Caco-2 (cell line): Measurements from ENCODE around the gene ADAM11. TPM values are rescaled to one million over a fixed set of nuclear protein-coding genes. Genes with fewer than 3 reads are reported as not detected.

Experiments used
- BruUV-seq: library from RNA; stranded (reverse); fragments of 400-500 nt; replicated peaks from 2 replicates; lab custom pipeline; 2021; lab: Mats Ljungman, UMichigan
- CTCF ChIA-PET: fragments of 300-600 bp; sonication (Branson Sonifier 250); formaldehyde crosslinking; loops from one replicate; lab custom pipeline; 2022; ENCODE audit warnings: antibody characterized with exemption; lab: Charles Lee
- POLR2A ChIA-PET: fragments of 300-600 bp; sonication (Branson Sonifier 250); formaldehyde crosslinking; loops from one replicate; lab custom pipeline; 2022; ENCODE audit warnings: antibody characterized with exemption; lab: Charles Lee
- DNase-seq, 2 experiments: peaks; one replicate each; pipeline versions ENCODE4 v3.0.0 to v3.0.0-alpha.2; 2020 to 2022
- H3K27me3 ChIP-seq: replicated peaks from 2 replicates; pipeline ENCODE4 v1.6.0; 2011; ENCODE audit warnings: low read length; ENCODE audit not compliant: control insufficient read depth, insufficient read depth
- H3K36me3 ChIP-seq: 2 replicates; pipeline ENCODE4 v1.5.1; 2011; ENCODE audit warnings: low read length; ENCODE audit not compliant: control insufficient read depth, insufficient read depth
- H3K4me1 ChIP-seq: fragments of 250-450 bp; sonication (Bioruptor Pico); 2 replicates; pipeline ENCODE4 v1.5.1; 2020; ENCODE audit warnings: mild to moderate bottlenecking
- H3K4me3 ChIP-seq: 2 replicates; pipeline ENCODE4 v1.5.1; 2011; ENCODE audit warnings: low read depth, mild to moderate bottlenecking, control low read depth, low read length
- H3K9me3 ChIP-seq: fragments of 250-450 bp; sonication (Bioruptor Pico); 2 replicates; pipeline ENCODE4 v1.5.1; 2020; ENCODE audit warnings: mild to moderate bottlenecking, moderate library complexity
- H3K27ac Mint-ChIP-seq: one replicate; pipeline ENCODE4 v1.8.0; 2022; ENCODE audit warnings: mixed read lengths; ENCODE audit not compliant: unreplicated experiment
- H3K27me3 Mint-ChIP-seq: one replicate; pipeline ENCODE4 v1.8.0; 2022; ENCODE audit warnings: mixed read lengths; ENCODE audit not compliant: insufficient read depth, unreplicated experiment
- H3K36me3 Mint-ChIP-seq: one replicate; pipeline ENCODE4 v1.8.0; 2022; ENCODE audit warnings: mild to moderate bottlenecking, mixed read lengths; ENCODE audit not compliant: insufficient read depth, unreplicated experiment
- H3K4me1 Mint-ChIP-seq: one replicate; pipeline ENCODE4 v1.8.0; 2022; ENCODE audit warnings: low read depth, mixed read lengths; ENCODE audit not compliant: unreplicated experiment
- H3K4me3 Mint-ChIP-seq: one replicate; pipeline ENCODE4 v1.8.0; 2022; ENCODE audit warnings: mild to moderate bottlenecking, moderate library complexity, mixed read lengths; ENCODE audit not compliant: unreplicated experiment
- H3K9me3 Mint-ChIP-seq: one replicate; pipeline ENCODE4 v1.8.0; 2022; ENCODE audit warnings: mixed read lengths; ENCODE audit not compliant: unreplicated experiment
- CTCF ChIP-seq, 2 experiments: fragments of 200-600 bp in 1 of 2; IDR thresholded peaks; 1 replicate in 1 of 2; 2 replicates in 1 of 2; pipeline versions ENCODE4 v1.5.1 to v1.8.0; 2011 to 2022; ENCODE audit warnings: antibody characterized with exemption in 1 of 2, control low read depth in 1 of 2, inconsistent platforms in 1 of 2, low read depth in 1 of 2, low read length in 1 of 2, mild to moderate bottlenecking in 1 of 2, moderate library complexity in 1 of 2; ENCODE audit not compliant: insufficient read depth in 1 of 2, severe bottlenecking in 1 of 2, unreplicated experiment in 1 of 2
- intact Hi-C: fragments of 100-400 bp; cut with micrococcal nuclease; formaldehyde crosslinking; loops from one replicate; pipeline ENCODE4 v1.10.0; 2022; ENCODE audit not compliant: unreplicated experiment
- total RNA-seq: library from RNA; stranded (reverse); gene quantifications from 2 replicates; pipeline ENCODE4 v1.2.3, GENCODE V29; 2022

ADAM11 gene
- total RNA-seq, 1 experiment from 2014 or later = 1.9 TPM

- intact Hi-C loops = no loop called here
- no peaks in the 10 kb centered on the region for H3K9me3 Mint-ChIP-seq
- DNase-seq = no peak
- Histone ChIP-seq H3K9me3 (no peaks in the 10 kb centered on the region), H3K27me3 (no peaks in the 10 kb centered on the region), H3K4me1 (no peaks in the 10 kb centered on the region), H3K4me3 (no peak overlapping the region), H3K36me3 (no peaks in the 10 kb centered on the region)
- BruUV-seq = no TSS peak
- H3K27ac Mint-ChIP-seq = no peak overlapping the region
- no peak for TF ChIP-seq CTCF (IDR thresholded peaks at IDR 0.05; ENCODE audit: insufficient read depth in 1 of 2, low read depth in 1 of 2, low read length in 1 of 2, severe bottlenecking in 1 of 2, unreplicated experiment in 1 of 2)
- POLR2A ChIA-PET = no interaction called here
- no peak overlapping the region for H3K4me3 Mint-ChIP-seq
- no peaks in the 10 kb centered on the region for H3K4me1 Mint-ChIP-seq
- H3K36me3 Mint-ChIP-seq = no peaks in the 10 kb centered on the region
- no peaks in the 10 kb centered on the region for H3K27me3 Mint-ChIP-seq
- CTCF ChIA-PET = interaction anchor here (1.0 kb wide), 1 partner anchor 10 kb away, joined by 3 read pairs; no protein-coding TSS in a partner anchor
Observed at GRCh38 chr17:44768505-44769142, 9.8 kb downstream of the ADAM11 start.

GRCh38 chr17:44769230-44769629, 10.4 kb downstream of the ADAM11 start:
- TF ChIP-seq CTCF (IDR thresholded peaks at IDR 0.05; ENCODE audit: insufficient read depth in 1 of 2, low read depth in 1 of 2, low read length in 1 of 2, severe bottlenecking in 1 of 2, unreplicated experiment in 1 of 2) = no peak
- H3K27me3 ChIP-seq = no peaks in the 10 kb centered on the region
- no peak overlapping the region for H3K27ac Mint-ChIP-seq
- H3K4me3 Mint-ChIP-seq = no peak overlapping the region
- DNase-seq = no peak
- CTCF ChIA-PET = interaction anchor here (0.6 to 1.0 kb wide), 2 partner anchors 10 to 60 kb away, joined by 3 read pairs; no protein-coding TSS in a partner anchor
- H3K4me1 Mint-ChIP-seq = no peaks in the 10 kb centered on the region
- no peaks in the 10 kb centered on the region for H3K27me3 Mint-ChIP-seq
- no peaks in the 10 kb centered on the region for H3K9me3 Mint-ChIP-seq
- no peaks in the 10 kb centered on the region for H3K36me3 ChIP-seq
- intact Hi-C loops = no loop called here
- H3K4me3 ChIP-seq = no peak overlapping the region
- POLR2A ChIA-PET = no interaction called here
- H3K36me3 Mint-ChIP-seq = no peaks in the 10 kb centered on the region
- no TSS peak for BruUV-seq
- no peaks in the 10 kb centered on the region for H3K4me1 ChIP-seq
- H3K9me3 ChIP-seq = no peaks in the 10 kb centered on the region

- no peaks in the 10 kb centered on the region for H3K27me3 ChIP-seq
- H3K27ac Mint-ChIP-seq = no peak overlapping the region
- TF ChIP-seq CTCF (IDR thresholded peaks at IDR 0.05; ENCODE audit: insufficient read depth in 1 of 2, low read depth in 1 of 2, low read length in 1 of 2, severe bottlenecking in 1 of 2, unreplicated experiment in 1 of 2) = no peak
- BruUV-seq = no TSS peak
- ChIA-PET POLR2A (no interaction called here), CTCF (interaction anchor here (0.6 kb wide), 1 partner anchor 60 kb away, joined by 3 read pairs; no protein-coding TSS in a partner anchor)
- H3K4me1 ChIP-seq = 0 out of 2 replicates have a peak, but pooled peaks cover 3% of the 10 kb centered on the region
- no peaks in the 10 kb centered on the region for H3K27me3 Mint-ChIP-seq
- no peak overlapping the region for H3K4me3 Mint-ChIP-seq
- H3K9me3 ChIP-seq = no peaks in the 10 kb centered on the region
- H3K36me3 Mint-ChIP-seq = no peaks in the 10 kb centered on the region
- H3K4me1 Mint-ChIP-seq = no peaks in the 10 kb centered on the region
- no peaks in the 10 kb centered on the region for H3K9me3 Mint-ChIP-seq
- no peak overlapping the region for H3K4me3 ChIP-seq
- H3K36me3 ChIP-seq = no peaks in the 10 kb centered on the region
- intact Hi-C loops = loop anchor here (10.0 kb wide), 1 partner anchor 365 kb away; the partner anchor contains the start of genes ACBD4 and PLCD3
- no peak for DNase-seq
Observed at GRCh38 chr17:44769647-44770084, 10.9 kb downstream of the ADAM11 start.
